SK-N-SH treated with all-trans-retinoic acid at 6 μM for 48 hours (cell line): Measurements from ENCODE around the gene DCP2.

Experiments
- BACH2 ChIP-seq: fragments of 250-450 bp; sonication (Bioruptor Pico); IDR thresholded peaks from 2 replicates; pipeline ENCODE4 v1.9.0; 2021; ENCODE audit warnings: mild to moderate bottlenecking, borderline replicate concordance
- ISL1 ChIP-seq: fragments of 250-450 bp; sonication (Bioruptor Pico); IDR thresholded peaks from 2 replicates; pipeline ENCODE4 v2.1.2; 2022; ENCODE audit warnings: mild to moderate bottlenecking, moderate library complexity
- PPARA ChIP-seq: fragments of 250-450 bp; sonication (Bioruptor Pico); IDR thresholded peaks from 2 replicates; pipeline ENCODE4 v1.5.0; 2020; ENCODE audit warnings: mild to moderate bottlenecking, borderline replicate concordance
- RARB ChIP-seq: fragments of 250-450 bp; sonication (Bioruptor Pico); IDR thresholded peaks from 2 replicates; pipeline ENCODE4 v1.8.0; 2021; ENCODE audit warnings: mild to moderate bottlenecking, moderate library complexity
- TCF4 ChIP-seq: fragments of 250-450 bp; sonication (Bioruptor Pico); IDR thresholded peaks from 2 replicates; pipeline ENCODE4 v1.8.0; 2021; ENCODE audit warnings: mild to moderate bottlenecking, moderate library complexity, borderline replicate concordance
- ZC3H10 ChIP-seq: fragments of 250-450 bp; sonication (Bioruptor Pico); IDR thresholded peaks from 2 replicates; pipeline ENCODE4 v1.5.1; 2021; ENCODE audit warnings: mild to moderate bottlenecking, moderate library complexity
- ZFP3 ChIP-seq: fragments of 250-450 bp; sonication (Bioruptor Pico); IDR thresholded peaks from 2 replicates; pipeline ENCODE4 v1.5.0; 2020; ENCODE audit warnings: mild to moderate bottlenecking, moderate library complexity
- ZFP30 ChIP-seq: fragments of 450-650 bp; formaldehyde crosslinking; IDR thresholded peaks from 2 replicates; pipeline ENCODE4 v1.5.0; 2022; ENCODE audit warnings: mild to moderate bottlenecking, moderate library complexity
- ZNF565 ChIP-seq: fragments of 450-650 bp; formaldehyde crosslinking; conservative IDR thresholded peaks from 2 replicates; pipeline ENCODE4 v1.5.0; 2020; ENCODE audit warnings: low read depth, mild to moderate bottlenecking, moderate library complexity
- ZNF70 ChIP-seq: fragments of 450-650 bp; formaldehyde crosslinking; IDR thresholded peaks from 2 replicates; pipeline ENCODE4 v1.5.0; 2020; ENCODE audit warnings: mild to moderate bottlenecking, moderate library complexity
- ZNF8 ChIP-seq: fragments of 450-650 bp; formaldehyde crosslinking; IDR thresholded peaks from 2 replicates; pipeline ENCODE4 v1.5.0; 2020; ENCODE audit warnings: mild to moderate bottlenecking, moderate library complexity
- TF ChIP-seq, protein P1 (sequence below): fragments of 250-450 bp; sonication (Bioruptor Pico); IDR thresholded peaks from 2 replicates; pipeline ENCODE4 v1.8.0; 2020; ENCODE audit warnings: mild to moderate bottlenecking, moderate library complexity, borderline replicate concordance
- TF ChIP-seq, protein P2 (sequence below): fragments of 250-450 bp; sonication (Bioruptor Pico); IDR thresholded peaks from 2 replicates; pipeline ENCODE4 v1.8.0; 2021; ENCODE audit warnings: low read depth, mild to moderate bottlenecking, moderate library complexity, borderline replicate concordance
- TF ChIP-seq, protein P3 (sequence below): fragments of 250-450 bp; sonication (Bioruptor Pico); IDR thresholded peaks from 2 replicates; pipeline ENCODE4 v1.5.1; 2020; ENCODE audit warnings: low read depth, mild to moderate bottlenecking, moderate library complexity

DNA sequence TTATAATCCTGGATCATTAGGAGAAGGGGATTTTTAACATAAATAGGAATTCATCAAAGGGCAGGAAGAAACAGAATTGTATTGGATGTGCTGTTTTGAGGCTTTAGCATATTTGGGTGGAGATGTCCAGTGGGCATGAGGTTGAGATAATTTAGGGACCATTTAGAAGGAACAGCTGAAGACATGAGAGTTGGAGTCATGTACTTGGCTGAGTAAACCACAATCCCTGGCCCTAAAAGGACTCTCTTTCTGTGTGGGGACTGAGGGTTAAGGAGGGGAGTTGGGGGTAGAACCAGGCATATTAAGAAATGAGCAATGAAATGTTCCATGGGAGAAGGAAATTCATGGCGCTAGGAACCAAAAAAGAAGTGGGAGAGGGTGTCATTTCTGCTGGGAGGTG lies 61.5 kb downstream of the DCP2 start:
- TF ChIP-seq, protein P1, sequence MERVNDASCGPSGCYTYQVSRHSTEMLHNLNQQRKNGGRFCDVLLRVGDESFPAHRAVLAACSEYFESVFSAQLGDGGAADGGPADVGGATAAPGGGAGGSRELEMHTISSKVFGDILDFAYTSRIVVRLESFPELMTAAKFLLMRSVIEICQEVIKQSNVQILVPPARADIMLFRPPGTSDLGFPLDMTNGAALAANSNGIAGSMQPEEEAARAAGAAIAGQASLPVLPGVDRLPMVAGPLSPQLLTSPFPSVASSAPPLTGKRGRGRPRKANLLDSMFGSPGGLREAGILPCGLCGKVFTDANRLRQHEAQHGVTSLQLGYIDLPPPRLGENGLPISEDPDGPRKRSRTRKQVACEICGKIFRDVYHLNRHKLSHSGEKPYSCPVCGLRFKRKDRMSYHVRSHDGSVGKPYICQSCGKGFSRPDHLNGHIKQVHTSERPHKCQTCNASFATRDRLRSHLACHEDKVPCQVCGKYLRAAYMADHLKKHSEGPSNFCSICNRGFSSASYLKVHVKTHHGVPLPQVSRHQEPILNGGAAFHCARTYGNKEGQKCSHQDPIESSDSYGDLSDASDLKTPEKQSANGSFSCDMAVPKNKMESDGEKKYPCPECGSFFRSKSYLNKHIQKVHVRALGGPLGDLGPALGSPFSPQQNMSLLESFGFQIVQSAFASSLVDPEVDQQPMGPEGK (CRISPR knock-in tag), result no peak
- TF ChIP-seq ZNF565 (CRISPR knock-in tag) (no peak), BACH2 (CRISPR knock-in tag) (no peak), PPARA (CRISPR knock-in tag) (no peak), TCF4 (CRISPR knock-in tag) (no peak), ZFP3 (CRISPR knock-in tag) (no peak), ZNF70 (no peak), ISL1 (CRISPR knock-in tag) (no peak), RARB (no peak), ZFP30 (CRISPR knock-in tag) (no peak), ZNF8 (CRISPR knock-in tag) (no peak), ZC3H10 (no peak)
- TF ChIP-seq, protein P2, sequence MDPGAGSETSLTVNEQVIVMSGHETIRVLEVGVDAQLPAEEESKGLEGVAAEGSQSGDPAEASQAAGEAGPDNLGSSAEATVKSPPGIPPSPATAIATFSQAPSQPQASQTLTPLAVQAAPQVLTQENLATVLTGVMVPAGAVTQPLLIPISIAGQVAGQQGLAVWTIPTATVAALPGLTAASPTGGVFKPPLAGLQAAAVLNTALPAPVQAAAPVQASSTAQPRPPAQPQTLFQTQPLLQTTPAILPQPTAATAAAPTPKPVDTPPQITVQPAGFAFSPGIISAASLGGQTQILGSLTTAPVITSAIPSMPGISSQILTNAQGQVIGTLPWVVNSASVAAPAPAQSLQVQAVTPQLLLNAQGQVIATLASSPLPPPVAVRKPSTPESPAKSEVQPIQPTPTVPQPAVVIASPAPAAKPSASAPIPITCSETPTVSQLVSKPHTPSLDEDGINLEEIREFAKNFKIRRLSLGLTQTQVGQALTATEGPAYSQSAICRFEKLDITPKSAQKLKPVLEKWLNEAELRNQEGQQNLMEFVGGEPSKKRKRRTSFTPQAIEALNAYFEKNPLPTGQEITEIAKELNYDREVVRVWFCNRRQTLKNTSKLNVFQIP (CRISPR knock-in tag), result no peak
- TF ChIP-seq, protein P3, sequence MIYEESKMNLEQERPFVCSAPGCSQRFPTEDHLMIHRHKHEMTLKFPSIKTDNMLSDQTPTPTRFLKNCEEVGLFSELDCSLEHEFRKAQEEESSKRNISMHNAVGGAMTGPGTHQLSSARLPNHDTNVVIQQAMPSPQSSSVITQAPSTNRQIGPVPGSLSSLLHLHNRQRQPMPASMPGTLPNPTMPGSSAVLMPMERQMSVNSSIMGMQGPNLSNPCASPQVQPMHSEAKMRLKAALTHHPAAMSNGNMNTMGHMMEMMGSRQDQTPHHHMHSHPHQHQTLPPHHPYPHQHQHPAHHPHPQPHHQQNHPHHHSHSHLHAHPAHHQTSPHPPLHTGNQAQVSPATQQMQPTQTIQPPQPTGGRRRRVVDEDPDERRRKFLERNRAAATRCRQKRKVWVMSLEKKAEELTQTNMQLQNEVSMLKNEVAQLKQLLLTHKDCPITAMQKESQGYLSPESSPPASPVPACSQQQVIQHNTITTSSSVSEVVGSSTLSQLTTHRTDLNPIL (CRISPR knock-in tag), result no peak
